Trophoblast cell (in vitro differentiated cells and primary cell): ENCODE data around the gene SCRG1.

ENCODE experiments used
- DNase-seq, 2 donors: peaks; one replicate each; pipeline ENCODE4 v3.0.0-alpha.2; 2016
- H2AFZ ChIP-seq: 2 replicates; pipeline ENCODE4 v1.6.1; 2013; ENCODE audit warnings: low read length, moderate library complexity, mild to moderate bottlenecking; ENCODE audit not compliant: insufficient read depth, poor library complexity
- H2AK5ac ChIP-seq: 2 replicates; pipeline ENCODE4 v1.6.1; 2013; ENCODE audit warnings: mild to moderate bottlenecking, low read length
- H2BK120ac ChIP-seq: 2 replicates; pipeline ENCODE4 v1.6.1; 2013; ENCODE audit warnings: low read length, mild to moderate bottlenecking, moderate library complexity; ENCODE audit not compliant: insufficient read depth, poor library complexity
- H2BK12ac ChIP-seq: 2 replicates; pipeline ENCODE4 v1.6.1; 2013; ENCODE audit warnings: mild to moderate bottlenecking, low read length, moderate library complexity
- H2BK5ac ChIP-seq: 2 replicates; pipeline ENCODE4 v1.6.1; 2013; ENCODE audit warnings: low read length, low read depth, moderate library complexity, mild to moderate bottlenecking; ENCODE audit not compliant: poor library complexity
- H3K14ac ChIP-seq: 2 replicates; pipeline ENCODE4 v1.6.1; 2013; ENCODE audit warnings: mild to moderate bottlenecking, low read length
- H3K18ac ChIP-seq: 2 replicates; pipeline ENCODE4 v1.6.1; 2013; ENCODE audit warnings: mild to moderate bottlenecking, low read length
- H3K23ac ChIP-seq: 2 replicates; pipeline ENCODE4 v1.6.1; 2013; ENCODE audit warnings: low read length
- H3K27ac ChIP-seq: 2 replicates; pipeline ENCODE4 v1.5.1; 2013; ENCODE audit warnings: low read depth, mild to moderate bottlenecking, inconsistent platforms, low read length, moderate library complexity
- H3K27me3 ChIP-seq: 2 replicates; pipeline ENCODE4 v1.6.1; 2013; ENCODE audit warnings: inconsistent platforms, mild to moderate bottlenecking, low read length, moderate library complexity; ENCODE audit not compliant: insufficient read depth
- H3K36me3 ChIP-seq, 2 experiments: 1 replicate in 1 of 2; 2 replicates in 1 of 2; pipeline ENCODE4 v1.6.1; 2013; ENCODE audit warnings: low read length in 2 of 2, mild to moderate bottlenecking in 2 of 2, moderate library complexity in 1 of 2; ENCODE audit not compliant: insufficient read depth in 2 of 2, control insufficient read depth in 1 of 2
- H3K4ac ChIP-seq: 2 replicates; pipeline ENCODE4 v1.6.1; 2013; ENCODE audit warnings: low read depth, mild to moderate bottlenecking, low read length, moderate library complexity
- H3K4me1 ChIP-seq, 2 experiments: 1 replicate in 1 of 2; 2 replicates in 1 of 2; pipeline ENCODE4 v1.6.1; 2013; ENCODE audit warnings: low read length in 2 of 2, mild to moderate bottlenecking in 2 of 2, moderate library complexity in 1 of 2; ENCODE audit not compliant: insufficient read depth in 2 of 2, control insufficient read depth in 1 of 2
- H3K4me2 ChIP-seq: 2 replicates; pipeline ENCODE4 v1.6.1; 2013; ENCODE audit warnings: inconsistent platforms, mild to moderate bottlenecking, low read length, moderate library complexity
- H3K4me3 ChIP-seq: 2 replicates; pipeline ENCODE4 v1.5.1; 2013; ENCODE audit warnings: mild to moderate bottlenecking, low read depth, low read length, inconsistent platforms
- H3K79me1 ChIP-seq: one replicate; pipeline ENCODE4 v1.6.1; 2013; ENCODE audit warnings: low read length
- H3K79me2 ChIP-seq: 2 replicates; pipeline ENCODE4 v1.6.1; 2013; ENCODE audit warnings: low read length, mild to moderate bottlenecking; ENCODE audit not compliant: control insufficient read depth, insufficient read depth, poor library complexity
- H3K9ac ChIP-seq: 2 replicates; pipeline ENCODE4 v1.6.1; 2013; ENCODE audit warnings: mild to moderate bottlenecking, low read length
- H3K9me3 ChIP-seq: 2 replicates; pipeline ENCODE4 v1.6.1; 2013; ENCODE audit warnings: low read depth, mild to moderate bottlenecking, control low read depth, inconsistent platforms, low read length; ENCODE audit not compliant: insufficient read depth
- H4K12ac ChIP-seq: 2 replicates; pipeline ENCODE4 v1.6.1; 2013; ENCODE audit warnings: low read depth, mild to moderate bottlenecking, low read length, moderate library complexity
- H4K8ac ChIP-seq: 2 replicates; pipeline ENCODE4 v1.6.1; 2013; ENCODE audit warnings: low read depth, mild to moderate bottlenecking, low read length, moderate library complexity
- H4K91ac ChIP-seq: one replicate; pipeline ENCODE4 v1.6.1; 2013; ENCODE audit warnings: low read depth, mild to moderate bottlenecking, low read length, moderate library complexity
- WGBS: extraction: QIAGEN DNeasy Blood & Tissue Kit; methylation state at CpG from one replicate; pipeline ENCODE4 v1.1.7; 2013; ENCODE audit warnings: missing lambda C conversion rate; ENCODE audit not compliant: insufficient read length, insufficient coverage; ENCODE audit errors: extremely low coverage; 5-methylcytosine and 5-hydroxymethylcytosine counted together

Gene SCRG1

DNA sequence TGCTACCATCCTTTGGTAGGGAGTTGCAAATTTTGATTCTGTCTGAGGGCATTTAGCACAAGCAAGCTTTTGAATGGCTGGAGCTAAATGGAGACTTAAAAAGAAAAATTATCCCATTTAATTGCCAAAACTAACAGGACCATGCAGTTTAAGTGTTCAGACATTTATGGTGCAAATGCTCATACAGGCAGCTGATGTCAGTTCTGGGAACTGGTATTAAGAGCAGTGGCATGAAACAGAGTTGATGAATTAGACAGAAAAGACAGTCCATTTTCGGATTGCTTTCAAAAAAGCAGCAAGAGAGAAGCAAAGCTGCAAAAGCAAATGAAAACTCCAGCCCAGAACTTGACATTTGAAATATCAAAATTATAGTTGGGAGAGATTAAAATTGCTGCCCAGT is 1.3 kb downstream of the SCRG1 start:
- no CpG with 5 or more reads among the region's 1 CpG for WGBS
- no peak overlapping the region for H2AFZ ChIP-seq

GRCh38 chr4:173391701-173392100 is 7.2 kb downstream of the SCRG1 start:
- H3K9ac ChIP-seq: no peak overlapping the region
- H3K27me3 ChIP-seq: no peaks in the 10 kb centered on the region
- no peak overlapping the region for H3K14ac ChIP-seq
- H2BK12ac ChIP-seq: no peak overlapping the region
- H3K4ac ChIP-seq: no peak overlapping the region
- H3K79me2 ChIP-seq: peaks cover 2% of the 10 kb centered on the region
- no peak overlapping the region for H2AFZ ChIP-seq
- no peak overlapping the region for H4K8ac ChIP-seq
- no peak overlapping the region for H4K91ac ChIP-seq
- no peak for DNase-seq
- no peak overlapping the region for H3K4me2 ChIP-seq
- no peaks in the 10 kb centered on the region for H3K4me1 ChIP-seq
- no peak overlapping the region for H3K27ac ChIP-seq
- H3K23ac ChIP-seq: no peak overlapping the region
- no peak overlapping the region for H3K18ac ChIP-seq
- H3K9me3 ChIP-seq: no peaks in the 10 kb centered on the region
- WGBS: no CpG with 5 or more reads among the region's 1 CpG
- H3K4me3 ChIP-seq: no peak overlapping the region
- no peak overlapping the region for H2BK5ac ChIP-seq
- H2AK5ac ChIP-seq: no peak overlapping the region
- no peak overlapping the region for H4K12ac ChIP-seq
- H3K79me1 ChIP-seq: no peaks in the 10 kb centered on the region
- H2BK120ac ChIP-seq: no peak overlapping the region
- no peaks in the 10 kb centered on the region for H3K36me3 ChIP-seq

More for the DNA sequence above, 1.3 kb downstream of the SCRG1 start:
- no peak overlapping the region for H4K8ac ChIP-seq
- H3K79me2 ChIP-seq: no peaks in the 10 kb centered on the region
- no peaks in the 10 kb centered on the region for H3K9me3 ChIP-seq
- H4K91ac ChIP-seq: no peak overlapping the region
- no peaks in the 10 kb centered on the region for H3K27me3 ChIP-seq
- no peak overlapping the region for H3K4me3 ChIP-seq
- H3K14ac ChIP-seq: no peak overlapping the region
- H3K79me1 ChIP-seq: no peaks in the 10 kb centered on the region
- no peak overlapping the region for H2AK5ac ChIP-seq
- no peak overlapping the region for H3K27ac ChIP-seq
- no peak overlapping the region for H3K4ac ChIP-seq
- H2BK120ac ChIP-seq: no peak overlapping the region
- H3K36me3 ChIP-seq: no peaks in the 10 kb centered on the region
- no peak overlapping the region for H2BK5ac ChIP-seq
- H3K18ac ChIP-seq: no peak overlapping the region
- H3K4me2 ChIP-seq: no peak overlapping the region
- no peak for DNase-seq
- H4K12ac ChIP-seq: no peak overlapping the region
- H2BK12ac ChIP-seq: no peak overlapping the region
- H3K9ac ChIP-seq: no peak overlapping the region
- H3K4me1 ChIP-seq: no peaks in the 10 kb centered on the region
- H3K23ac ChIP-seq: no peak overlapping the region

GRCh38 chr4:173386751-173387150 is 12.2 kb downstream of the SCRG1 start:
- Histone ChIP-seq H2AK5ac (no peak overlapping the region), H3K27ac (no peak overlapping the region), H2BK12ac (no peak overlapping the region), H3K79me2 (peaks cover 2% of the 10 kb centered on the region), H4K91ac (no peak overlapping the region), H4K8ac (no peak overlapping the region), H3K36me3 (no peaks in the 10 kb centered on the region), H3K14ac (no peak overlapping the region), H3K9me3 (no peaks in the 10 kb centered on the region), H3K4me2 (no peak overlapping the region), H3K79me1 (no peaks in the 10 kb centered on the region), H4K12ac (no peak overlapping the region), H3K4ac (no peak overlapping the region), H3K4me3 (no peak overlapping the region), H2BK5ac (no peak overlapping the region), H3K18ac (no peak overlapping the region), H3K23ac (no peak overlapping the region), H2BK120ac (no peak overlapping the region), H3K4me1 (no peaks in the 10 kb centered on the region), H3K27me3 (no peaks in the 10 kb centered on the region), H2AFZ (no peak overlapping the region), H3K9ac (no peak overlapping the region)
- no peak for DNase-seq

GRCh38 chr4:173382349-173382748 is 16.6 kb downstream of the SCRG1 start:
- Histone ChIP-seq H2BK12ac (no peak overlapping the region), H2AFZ (no peak overlapping the region), H3K79me1 (no peaks in the 10 kb centered on the region), H4K8ac (no peak overlapping the region), H3K27me3 (no peaks in the 10 kb centered on the region), H3K36me3 (no peaks in the 10 kb centered on the region), H3K4me1 (no peaks in the 10 kb centered on the region), H2AK5ac (no peak overlapping the region), H3K4ac (no peak overlapping the region), H2BK120ac (no peak overlapping the region), H3K14ac (no peak overlapping the region), H3K4me3 (no peak overlapping the region), H3K9me3 (no peaks in the 10 kb centered on the region), H3K27ac (no peak overlapping the region), H3K23ac (no peak overlapping the region), H3K9ac (no peak overlapping the region), H3K4me2 (no peak overlapping the region), H3K18ac (no peak overlapping the region), H4K12ac (no peak overlapping the region), H3K79me2 (no peaks in the 10 kb centered on the region), H4K91ac (no peak overlapping the region), H2BK5ac (no peak overlapping the region)
- DNase-seq: no peak
- WGBS: no CpG with 5 or more reads among the region's 4 CpGs
